ENCODE results near the gene KYNU. TPM values are rescaled to one million over a fixed set of nuclear protein-coding genes. Genes with fewer than 3 reads are reported as not detected.
A peak's percentile ranks its signal among the peaks of the same experiment; 100 is the strongest.
"Not testable (repeated sequence)": the region's sequence is repeated elsewhere in the genome, so short reads cannot be mapped to it uniquely, and the experiment has no call there.

KYNU gene
- total and polyA plus RNA-seq, 7 experiments from 2014 or later = 0.13 to 23.4 (median 1.4) TPM; not detected in 2

- intact Hi-C loops (cut with micrococcal nuclease) = no loop called here
- Histone ChIP-seq H3K4me1 (ENCODE audit: control insufficient read depth in 2 of 2, insufficient read depth in 2 of 2, low read length in 2 of 2) (no peaks in the 10 kb centered on the region), H3K4me3 (ENCODE audit: low read length) (no peak overlapping the region), H3K27ac (ENCODE audit: low read depth, low read length) (no peak overlapping the region), H3K27me3 (ENCODE audit: control insufficient read depth in 2 of 2, insufficient read depth in 2 of 2, low read length in 2 of 2) (no peaks in the 10 kb centered on the region), H3K9me3 (ENCODE audit: control insufficient read depth in 2 of 3, low read length in 3 of 3) (no peaks in the 10 kb centered on the region), H3K36me3 (ENCODE audit: control insufficient read depth in 2 of 3, insufficient read depth in 3 of 3, low read length in 3 of 3) (no peaks in the 10 kb centered on the region)
- ATAC-seq (no peak), DNase-seq (no peak)
- H3K9me3 Mint-ChIP-seq = peaks cover 0 to 9% (median 5%) of the 10 kb centered on the region in 11 donors
- H3K4me3 Mint-ChIP-seq = no peak overlapping the region
- peaks cover 0 to 4% (median 4%) of the 10 kb centered on the region in 5 donors for H3K27me3 Mint-ChIP-seq
- POLR2A ChIA-PET = no interaction called here
- H3K4me1 Mint-ChIP-seq = peaks cover 0 to 3% (median 0%) of the 10 kb centered on the region in 7 donors
- peaks cover 0 to 4% (median 0%) of the 10 kb centered on the region in 5 donors for H3K36me3 Mint-ChIP-seq
- CTCF ChIA-PET = no interaction called here
- no peak overlapping the region for H3K27ac Mint-ChIP-seq
Observed at GRCh38 chr2:142883526-142883925, 6.1 kb downstream of the KYNU start.

GRCh38 chr2:142885543-142885942, 8.1 kb downstream of the KYNU start:
- no peaks in the 10 kb centered on the region for H3K27me3 ChIP-seq (ENCODE audit: control insufficient read depth in 2 of 2, insufficient read depth in 2 of 2, low read length in 2 of 2)
- intact Hi-C loops (cut with micrococcal nuclease) = no loop called here
- no peaks in the 10 kb centered on the region for H3K9me3 ChIP-seq (ENCODE audit: control insufficient read depth in 2 of 3, low read length in 3 of 3)
- peaks cover 0 to 9% (median 5%) of the 10 kb centered on the region in 11 donors for H3K9me3 Mint-ChIP-seq
- peaks cover 0 to 4% (median 0%) of the 10 kb centered on the region in 5 donors for H3K36me3 Mint-ChIP-seq
- CTCF ChIA-PET = no interaction called here
- no peak for DNase-seq
- no peak overlapping the region for H3K27ac ChIP-seq (ENCODE audit: low read depth, low read length)
- H3K4me3 Mint-ChIP-seq = no peak overlapping the region
- H3K27me3 Mint-ChIP-seq = peaks cover 0 to 8% (median 4%) of the 10 kb centered on the region in 5 donors
- H3K36me3 ChIP-seq (ENCODE audit: control insufficient read depth in 2 of 3, insufficient read depth in 3 of 3, low read length in 3 of 3) = no peaks in the 10 kb centered on the region
- H3K4me1 Mint-ChIP-seq = peaks cover 0 to 3% (median 0%) of the 10 kb centered on the region in 7 donors
- no peak for ATAC-seq
- no peaks in the 10 kb centered on the region for H3K4me1 ChIP-seq (ENCODE audit: control insufficient read depth in 2 of 2, insufficient read depth in 2 of 2, low read length in 2 of 2)
- no peak overlapping the region for H3K27ac Mint-ChIP-seq
- POLR2A ChIA-PET = no interaction called here
- no peak overlapping the region for H3K4me3 ChIP-seq (ENCODE audit: low read length)

- ATAC-seq (peak; percentile 10), DNase-seq (no peak)
- ChIA-PET CTCF (no interaction called here), POLR2A (no interaction called here)
- Histone ChIP-seq H3K27me3 (ENCODE audit: control insufficient read depth in 2 of 2, insufficient read depth in 2 of 2, low read length in 2 of 2) (no peaks in the 10 kb centered on the region), H3K27ac (ENCODE audit: low read depth, low read length) (no peak overlapping the region), H3K4me1 (ENCODE audit: control insufficient read depth in 2 of 2, insufficient read depth in 2 of 2, low read length in 2 of 2) (no peaks in the 10 kb centered on the region), H3K4me3 (ENCODE audit: low read length) (no peak overlapping the region), H3K36me3 (ENCODE audit: control insufficient read depth in 2 of 3, insufficient read depth in 3 of 3, low read length in 3 of 3) (no peaks in the 10 kb centered on the region), H3K9me3 (ENCODE audit: control insufficient read depth in 2 of 3, low read length in 3 of 3) (no peaks in the 10 kb centered on the region)
- Mint-ChIP-seq H3K4me3 (no peak overlapping the region), H3K36me3 (no peaks in the 10 kb centered on the region), H3K27ac (no peak overlapping the region), H3K27me3 (peaks cover 0 to 4% (median 0%) of the 10 kb centered on the region in 5 donors), H3K9me3 (peaks cover 0 to 4% (median 0%) of the 10 kb centered on the region in 11 donors), H3K4me1 (no peaks in the 10 kb centered on the region)
- intact Hi-C loops (cut with micrococcal nuclease) = no loop called here
Observed at GRCh38 chr2:142892715-142893114, 15.3 kb downstream of the KYNU start.

GRCh38 chr2:142893241-142893640, 15.8 kb downstream of the KYNU start:
- ChIA-PET CTCF (no interaction called here), POLR2A (no interaction called here)
- intact Hi-C loops (cut with micrococcal nuclease) = no loop called here
- H3K27ac Mint-ChIP-seq = no peak overlapping the region
- DNase-seq (no peak), ATAC-seq (no peak)
- Histone ChIP-seq H3K36me3 (ENCODE audit: control insufficient read depth in 2 of 3, insufficient read depth in 3 of 3, low read length in 3 of 3) (no peaks in the 10 kb centered on the region), H3K4me1 (ENCODE audit: control insufficient read depth in 2 of 2, insufficient read depth in 2 of 2, low read length in 2 of 2) (no peaks in the 10 kb centered on the region), H3K9me3 (ENCODE audit: control insufficient read depth in 2 of 3, low read length in 3 of 3) (no peaks in the 10 kb centered on the region), H3K27ac (ENCODE audit: low read depth, low read length) (no peak overlapping the region), H3K27me3 (ENCODE audit: control insufficient read depth in 2 of 2, insufficient read depth in 2 of 2, low read length in 2 of 2) (no peaks in the 10 kb centered on the region), H3K4me3 (ENCODE audit: low read length) (no peak overlapping the region)
- no peaks in the 10 kb centered on the region for H3K4me1 Mint-ChIP-seq
- H3K36me3 Mint-ChIP-seq = no peaks in the 10 kb centered on the region
- H3K4me3 Mint-ChIP-seq = no peak overlapping the region
- peaks cover 0 to 4% (median 0%) of the 10 kb centered on the region in 5 donors for H3K27me3 Mint-ChIP-seq
- peaks cover 0 to 4% (median 0%) of the 10 kb centered on the region in 11 donors for H3K9me3 Mint-ChIP-seq

- Histone ChIP-seq H3K36me3 (ENCODE audit: control insufficient read depth in 2 of 3, insufficient read depth in 3 of 3, low read length in 3 of 3) (no peaks in the 10 kb centered on the region), H3K4me3 (ENCODE audit: low read length) (no peak overlapping the region), H3K9me3 (ENCODE audit: control insufficient read depth in 2 of 3, low read length in 3 of 3) (no peaks in the 10 kb centered on the region), H3K4me1 (ENCODE audit: control insufficient read depth in 2 of 2, insufficient read depth in 2 of 2, low read length in 2 of 2) (no peaks in the 10 kb centered on the region), H3K27me3 (ENCODE audit: control insufficient read depth in 2 of 2, insufficient read depth in 2 of 2, low read length in 2 of 2) (no peaks in the 10 kb centered on the region), H3K27ac (ENCODE audit: low read depth, low read length) (no peak overlapping the region)
- DNase-seq (no peak), ATAC-seq (no peak)
- intact Hi-C loops (cut with micrococcal nuclease) = no loop called here
- ChIA-PET CTCF (no interaction called here), POLR2A (no interaction called here)
- peaks cover 0 to 4% (median 0%) of the 10 kb centered on the region in 11 donors for H3K9me3 Mint-ChIP-seq
- H3K36me3 Mint-ChIP-seq = no peaks in the 10 kb centered on the region
- peaks cover 3 to 16% (median 4%) of the 10 kb centered on the region in 5 donors for H3K27me3 Mint-ChIP-seq
- no peak overlapping the region for H3K4me3 Mint-ChIP-seq
- no peak overlapping the region for H3K27ac Mint-ChIP-seq
- no peaks in the 10 kb centered on the region for H3K4me1 Mint-ChIP-seq
Observed at GRCh38 chr2:142897807-142898206, 20.3 kb downstream of the KYNU start.

GRCh38 chr2:142900327-142900726, 22.9 kb downstream of the KYNU start:
- intact Hi-C loops (cut with micrococcal nuclease); H3K27ac ChIP-seq (ENCODE audit: low read depth, low read length); H3K27me3 ChIP-seq (ENCODE audit: control insufficient read depth in 2 of 2, insufficient read depth in 2 of 2, low read length in 2 of 2); H3K9me3 Mint-ChIP-seq; H3K9me3 ChIP-seq (ENCODE audit: control insufficient read depth in 2 of 3, low read length in 3 of 3); H3K27ac Mint-ChIP-seq; POLR2A ChIA-PET; H3K4me1 ChIP-seq (ENCODE audit: control insufficient read depth in 2 of 2, insufficient read depth in 2 of 2, low read length in 2 of 2); H3K4me1 Mint-ChIP-seq; H3K36me3 Mint-ChIP-seq; H3K4me3 Mint-ChIP-seq; H3K4me3 ChIP-seq (ENCODE audit: low read length); CTCF ChIA-PET; ATAC-seq; H3K36me3 ChIP-seq (ENCODE audit: control insufficient read depth in 2 of 3, insufficient read depth in 3 of 3, low read length in 3 of 3); DNase-seq: not testable (repeated sequence)
- H3K27me3 Mint-ChIP-seq = peaks cover 0 to 16% (median 4%) of the 10 kb centered on the region in 5 donors

GRCh38 chr2:142901780-142902179, 24.3 kb downstream of the KYNU start:
- Histone ChIP-seq H3K27me3 (ENCODE audit: control insufficient read depth in 2 of 2, insufficient read depth in 2 of 2, low read length in 2 of 2) (no peaks in the 10 kb centered on the region), H3K9me3 (ENCODE audit: control insufficient read depth in 2 of 3, low read length in 3 of 3) (no peaks in the 10 kb centered on the region), H3K27ac (ENCODE audit: low read depth, low read length) (no peak overlapping the region), H3K4me1 (ENCODE audit: control insufficient read depth in 2 of 2, insufficient read depth in 2 of 2, low read length in 2 of 2) (no peaks in the 10 kb centered on the region), H3K4me3 (ENCODE audit: low read length) (no peak overlapping the region), H3K36me3 (ENCODE audit: control insufficient read depth in 2 of 3, insufficient read depth in 3 of 3, low read length in 3 of 3) (no peaks in the 10 kb centered on the region)
- ChIA-PET POLR2A (no interaction called here), CTCF (no interaction called here)
- H3K4me1 Mint-ChIP-seq = no peaks in the 10 kb centered on the region
- no peak overlapping the region for H3K27ac Mint-ChIP-seq
- H3K27me3 Mint-ChIP-seq = peaks cover 0 to 16% (median 4%) of the 10 kb centered on the region in 5 donors
- peaks cover 0 to 4% (median 0%) of the 10 kb centered on the region in 11 donors for H3K9me3 Mint-ChIP-seq
- H3K4me3 Mint-ChIP-seq = no peak overlapping the region
- no peak for ATAC-seq
- H3K36me3 Mint-ChIP-seq = no peaks in the 10 kb centered on the region
- intact Hi-C loops (cut with micrococcal nuclease) = no loop called here
- DNase-seq = no peak
